ENCODE data around the gene PCYT1A.
"Not testable (repeated sequence)": the region's sequence is repeated elsewhere in the genome, so short reads cannot be mapped to it uniquely, and the experiment has no call there.

The PCYT1A gene

GRCh38 chr3:196287440-196288140 lies at the start of gene PCYT1A:
Gene PCYT1A (minus strand): TSS chr3:196287726. CDS start chr3:196270531, 17,195 bp downstream.
- peak; percentile 91 for DNase-seq (ENCODE audit: low read depth)

GRCh38 chr3:196336319-196337145 lies 49.0 kb upstream of the PCYT1A start:
- no peak for DNase-seq (ENCODE audit: low read depth)

GRCh38 chr3:196335503-196335948 lies 48.0 kb upstream of the PCYT1A start:
- no peak for DNase-seq (ENCODE audit: low read depth)

- DNase-seq (ENCODE audit: low read depth), result no peak
Observed at GRCh38 chr3:196334982-196335381, 47.5 kb upstream of the PCYT1A start.

GRCh38 chr3:196332168-196332567 lies 44.6 kb upstream of the PCYT1A start:
- DNase-seq (ENCODE audit: low read depth), result no peak

- no peak for DNase-seq (ENCODE audit: low read depth)
Observed at GRCh38 chr3:196327405-196327804, 39.9 kb upstream of the PCYT1A start.

GRCh38 chr3:196326936-196327335 lies 39.4 kb upstream of the PCYT1A start:
- no peak for DNase-seq (ENCODE audit: low read depth)

- no peak for DNase-seq (ENCODE audit: low read depth)
Observed at GRCh38 chr3:196323691-196324090, 36.2 kb upstream of the PCYT1A start.

GRCh38 chr3:196323016-196323415 lies 35.5 kb upstream of the PCYT1A start:
- no peak for DNase-seq (ENCODE audit: low read depth)

GRCh38 chr3:196321162-196321561 lies 33.6 kb upstream of the PCYT1A start:
- DNase-seq (ENCODE audit: low read depth), result no peak

- DNase-seq (ENCODE audit: low read depth), result no peak
Observed at GRCh38 chr3:196320137-196320536, 32.6 kb upstream of the PCYT1A start.

- DNase-seq (ENCODE audit: low read depth), result peak; percentile 79
Observed at GRCh38 chr3:196317687-196318467, 30.4 kb upstream of the PCYT1A start, which contains the start of gene DYNLT2B. Gene DYNLT2B (minus strand): TSS chr3:196318240. CDS start chr3:196318152, 88 bp downstream.

- not testable (repeated sequence) for DNase-seq (ENCODE audit: low read depth)
Observed at GRCh38 chr3:196316799-196317686, 29.5 kb upstream of the PCYT1A start.

- DNase-seq (ENCODE audit: low read depth), result no peak
Observed at GRCh38 chr3:196315821-196316220, 28.3 kb upstream of the PCYT1A start.

- no peak for DNase-seq (ENCODE audit: low read depth)
Observed at GRCh38 chr3:196314597-196314996, 27.1 kb upstream of the PCYT1A start.

GRCh38 chr3:196314086-196314485 lies 26.6 kb upstream of the PCYT1A start:
- DNase-seq (ENCODE audit: low read depth), result not testable (repeated sequence)

GRCh38 chr3:196302960-196303359 lies 15.4 kb upstream of the PCYT1A start:
- not testable (repeated sequence) for DNase-seq (ENCODE audit: low read depth)

GRCh38 chr3:196302551-196302950 lies 15.0 kb upstream of the PCYT1A start:
- not testable (repeated sequence) for DNase-seq (ENCODE audit: low read depth)

- no peak for DNase-seq (ENCODE audit: low read depth)
Observed at GRCh38 chr3:196298521-196298920, 11.0 kb upstream of the PCYT1A start.

- no peak for DNase-seq (ENCODE audit: low read depth)
Observed at GRCh38 chr3:196292286-196292923, 4.9 kb upstream of the PCYT1A start.

GRCh38 chr3:196288141-196288460 lies 575 bp upstream of the PCYT1A start:
- DNase-seq (ENCODE audit: low read depth), result no peak
